Measurements from ENCODE around the gene NAT16. TPM values are rescaled to one million over a fixed set of nuclear protein-coding genes. Genes with fewer than 3 reads are reported as not detected.
"Not testable (repeated sequence)": the region's sequence is repeated elsewhere in the genome, so short reads cannot be mapped to it uniquely, and the experiment has no call there.

The NAT16 gene
- total and polyA plus RNA-seq, 2 experiments from 2014 or later, result 0.21 to 0.31 TPM

DNA sequence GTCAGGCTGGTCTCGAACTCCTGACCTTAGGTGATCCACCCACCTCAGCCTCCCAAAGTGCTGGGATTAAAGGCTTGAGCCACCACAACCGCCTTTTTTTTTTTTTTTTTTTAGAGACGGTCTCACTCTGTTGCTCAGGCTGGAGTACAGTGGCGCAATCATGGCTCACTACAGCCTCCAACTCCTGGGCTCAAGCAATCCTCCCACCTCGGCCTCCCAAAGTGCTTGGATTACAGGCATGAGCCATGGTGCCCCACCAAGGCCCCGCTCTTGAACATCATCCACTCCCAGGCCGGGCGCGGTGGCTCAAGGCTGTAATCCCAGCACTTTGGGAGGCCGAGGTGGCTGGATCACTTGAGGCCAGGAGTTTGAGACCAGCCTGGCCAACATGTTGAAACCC, 19.4 kb upstream of the NAT16 start:
- not testable (repeated sequence) for H3K4me3 Mint-ChIP-seq; H3K27ac ChIP-seq (ENCODE audit: low read depth); ATAC-seq

GRCh38 chr7:101198476-101198875, 18.4 kb upstream of the NAT16 start:
- TF ChIP-seq POLR2AphosphoS5 (IDR thresholded peaks at IDR 0.05; ENCODE audit: low read depth) (no peak), CREB1 (CRISPR knock-in tag; IDR thresholded peaks at IDR 0.05; ENCODE audit: low read depth) (no peak), NANOG (IDR thresholded peaks at IDR 0.05; ENCODE audit: borderline replicate concordance) (no peak), EZH2phosphoT487 (IDR thresholded peaks at IDR 0.05; ENCODE audit: unreplicated experiment) (no peak), EZH2 (IDR thresholded peaks at IDR 0.05; ENCODE audit: low read depth, unreplicated experiment) (no peak), STAT1 (IDR thresholded peaks at IDR 0.05; ENCODE audit: unreplicated experiment) (no peak), ZNF114 (CRISPR knock-in tag; IDR thresholded peaks at IDR 0.05) (no peak), ZNF331 (CRISPR knock-in tag; IDR thresholded peaks at IDR 0.05; ENCODE audit: low read depth) (no peak), ZNF462 (CRISPR knock-in tag; IDR thresholded peaks at IDR 0.05) (no peak), REST (IDR thresholded peaks at IDR 0.05; ENCODE audit: unreplicated experiment) (no peak)
- TF ChIP-seq, protein P1, sequence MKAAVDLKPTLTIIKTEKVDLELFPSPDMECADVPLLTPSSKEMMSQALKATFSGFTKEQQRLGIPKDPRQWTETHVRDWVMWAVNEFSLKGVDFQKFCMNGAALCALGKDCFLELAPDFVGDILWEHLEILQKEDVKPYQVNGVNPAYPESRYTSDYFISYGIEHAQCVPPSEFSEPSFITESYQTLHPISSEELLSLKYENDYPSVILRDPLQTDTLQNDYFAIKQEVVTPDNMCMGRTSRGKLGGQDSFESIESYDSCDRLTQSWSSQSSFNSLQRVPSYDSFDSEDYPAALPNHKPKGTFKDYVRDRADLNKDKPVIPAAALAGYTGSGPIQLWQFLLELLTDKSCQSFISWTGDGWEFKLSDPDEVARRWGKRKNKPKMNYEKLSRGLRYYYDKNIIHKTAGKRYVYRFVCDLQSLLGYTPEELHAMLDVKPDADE (IDR thresholded peaks at IDR 0.05), result no peak
- Mint-ChIP-seq H3K9me3 (no peaks in the 10 kb centered on the region), H3K27ac (no peak overlapping the region), H3K4me3 (no peak overlapping the region), H3K27me3 (ENCODE audit: insufficient read depth, low read depth, poor library complexity) (peaks cover 20% of the 10 kb centered on the region), H3K4me1 (peaks cover 18% of the 10 kb centered on the region), H3K36me3 (ENCODE audit: low read depth) (no peaks in the 10 kb centered on the region)
- Histone ChIP-seq H3F3A (replicated peaks; ENCODE audit: low read depth) (peaks cover 9% of the 10 kb centered on the region), H3K27me3 (ENCODE audit: insufficient read depth) (peaks cover 25% of the 10 kb centered on the region), H3K4me1 (ENCODE audit: insufficient read depth) (peaks cover 16% of the 10 kb centered on the region), H4K20me1 (replicated peaks; ENCODE audit: insufficient read depth) (no peaks in the 10 kb centered on the region), H3K4me2 (0 out of 2 replicates have a peak overlapping the region, but pooled peaks have one; percentile 14), H3K9me2 (ENCODE audit: insufficient read depth) (no peaks in the 10 kb centered on the region), H3K79me2 (replicated peaks; ENCODE audit: insufficient read depth) (no peaks in the 10 kb centered on the region), H3K4me3 (no peak overlapping the region), H3K36me3 (ENCODE audit: insufficient read depth) (no peaks in the 10 kb centered on the region), H2AFZ (peak overlapping the region; percentile 59; the same call in 1 of the 2 replicates), H3K27ac (ENCODE audit: low read depth) (no peak overlapping the region)
- no peak for DNase-seq (ENCODE audit: low spot score)
- ATAC-seq, result no peak

More for the DNA sequence above, 19.4 kb upstream of the NAT16 start:
- peaks cover 18% of the 10 kb centered on the region for H3K4me1 Mint-ChIP-seq
- not testable (repeated sequence) for H3K79me2 ChIP-seq (replicated peaks; ENCODE audit: insufficient read depth); H3K27ac Mint-ChIP-seq; H3K36me3 ChIP-seq (ENCODE audit: insufficient read depth); H3K9me2 ChIP-seq (ENCODE audit: insufficient read depth); H3K4me2 ChIP-seq; H3K9me3 Mint-ChIP-seq; H4K20me1 ChIP-seq (replicated peaks; ENCODE audit: insufficient read depth); H3F3A ChIP-seq (replicated peaks; ENCODE audit: low read depth); H2AFZ ChIP-seq; DNase-seq (ENCODE audit: low spot score); H3K36me3 Mint-ChIP-seq (ENCODE audit: low read depth); H3K4me3 ChIP-seq
- Histone ChIP-seq H3K27me3 (ENCODE audit: insufficient read depth) (peaks cover 25% of the 10 kb centered on the region), H3K4me1 (ENCODE audit: insufficient read depth) (peaks cover 16% of the 10 kb centered on the region)
- H3K27me3 Mint-ChIP-seq (ENCODE audit: insufficient read depth, low read depth, poor library complexity), result peaks cover 20% of the 10 kb centered on the region
